GM18508 (cell line): ENCODE results near the gene PRKAR1B.
"Not testable (repeated sequence)": the region's sequence is repeated elsewhere in the genome, so short reads cannot be mapped to it uniquely, and the experiment has no call there.

ENCODE experiments used
- ATAC-seq: cut with Tn5 transposase; IDR thresholded peaks from one replicate; pipeline ENCODE4 v1.9.1; 2021; ENCODE audit warnings: moderate number of reproducible peaks; ENCODE audit not compliant: insufficient read depth, unreplicated experiment

PRKAR1B gene

DNA sequence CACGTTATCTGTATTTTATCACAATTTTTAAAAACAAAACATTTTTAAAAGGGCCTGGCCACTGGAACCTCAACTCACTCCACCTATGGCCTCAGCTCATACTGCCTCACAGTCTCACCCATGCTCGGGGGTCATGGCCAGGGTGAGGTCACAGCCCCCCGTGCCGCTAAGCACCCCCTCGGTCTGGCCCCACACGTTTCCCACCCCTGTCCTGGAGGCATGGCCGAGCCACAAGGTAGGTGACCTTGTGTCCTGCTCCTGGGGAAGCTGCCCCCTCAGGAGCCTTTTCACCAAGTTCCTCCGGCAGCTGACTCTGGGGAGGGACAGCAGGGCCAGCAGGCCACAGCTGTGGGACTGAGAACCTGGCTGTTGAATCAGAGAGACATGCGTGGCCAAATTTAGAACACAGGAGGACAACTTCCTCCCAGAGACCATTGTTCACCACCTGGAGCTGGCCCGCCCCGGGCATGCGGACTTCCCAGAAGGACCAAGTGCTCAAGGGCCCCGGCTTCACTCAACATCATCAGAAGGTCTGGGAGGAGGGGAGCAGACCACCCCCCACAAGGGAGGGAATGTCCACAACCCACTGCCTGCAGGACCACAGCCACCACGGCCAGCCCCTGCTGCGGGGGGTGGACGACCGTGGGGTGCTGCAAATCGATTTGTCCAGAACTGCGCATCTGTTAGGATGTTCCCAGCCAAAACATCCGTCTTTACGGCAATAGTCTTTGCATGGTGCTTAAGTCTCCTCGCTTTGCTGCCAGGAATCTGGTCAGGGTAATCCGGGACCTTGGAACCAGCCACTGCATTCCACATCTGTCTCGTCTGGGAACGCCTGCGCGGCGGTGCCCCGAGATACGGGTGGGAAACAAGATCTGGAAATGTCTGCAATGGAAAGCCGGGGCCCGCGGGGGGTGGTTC, 158.8 kb downstream of the PRKAR1B start:
- no peak for ATAC-seq

DNA sequence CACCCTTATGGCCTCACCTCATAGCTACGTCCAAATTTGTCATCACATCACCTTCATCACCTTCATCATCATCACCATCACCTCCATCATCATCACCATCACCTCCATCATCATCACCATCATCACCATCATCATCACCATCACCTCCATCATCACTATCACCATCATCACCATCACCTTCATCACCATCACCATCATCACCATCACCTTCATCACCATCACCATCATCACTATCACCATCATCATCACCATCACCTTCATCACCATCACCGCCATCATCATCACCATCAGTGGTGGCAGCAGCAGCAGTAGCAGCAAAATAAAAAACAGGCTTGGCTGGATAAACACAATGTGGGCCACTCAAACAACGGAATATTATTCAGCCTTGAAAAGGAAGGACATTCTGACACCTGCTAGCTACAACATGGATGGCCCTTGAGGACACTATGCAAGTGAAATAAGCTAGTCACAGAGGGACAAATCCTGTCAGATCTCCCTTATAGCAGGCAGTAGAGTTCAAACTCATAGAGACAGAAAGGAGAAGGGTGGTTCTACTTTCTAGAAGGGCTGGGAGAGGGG, 159.7 kb downstream of the PRKAR1B start:
- no peak for ATAC-seq

- no peak for ATAC-seq
Observed at GRCh38 chr7:566100-566499, 161.0 kb downstream of the PRKAR1B start.

GRCh38 chr7:564176-564865, 162.8 kb downstream of the PRKAR1B start:
- no peak for ATAC-seq

- no peak for ATAC-seq
Observed at GRCh38 chr7:563629-564170, 163.4 kb downstream of the PRKAR1B start.

- ATAC-seq = no peak
Observed at GRCh38 chr7:562789-563628, 164.1 kb downstream of the PRKAR1B start.

- no peak for ATAC-seq
Observed at GRCh38 chr7:562374-562675, 164.8 kb downstream of the PRKAR1B start.

DNA sequence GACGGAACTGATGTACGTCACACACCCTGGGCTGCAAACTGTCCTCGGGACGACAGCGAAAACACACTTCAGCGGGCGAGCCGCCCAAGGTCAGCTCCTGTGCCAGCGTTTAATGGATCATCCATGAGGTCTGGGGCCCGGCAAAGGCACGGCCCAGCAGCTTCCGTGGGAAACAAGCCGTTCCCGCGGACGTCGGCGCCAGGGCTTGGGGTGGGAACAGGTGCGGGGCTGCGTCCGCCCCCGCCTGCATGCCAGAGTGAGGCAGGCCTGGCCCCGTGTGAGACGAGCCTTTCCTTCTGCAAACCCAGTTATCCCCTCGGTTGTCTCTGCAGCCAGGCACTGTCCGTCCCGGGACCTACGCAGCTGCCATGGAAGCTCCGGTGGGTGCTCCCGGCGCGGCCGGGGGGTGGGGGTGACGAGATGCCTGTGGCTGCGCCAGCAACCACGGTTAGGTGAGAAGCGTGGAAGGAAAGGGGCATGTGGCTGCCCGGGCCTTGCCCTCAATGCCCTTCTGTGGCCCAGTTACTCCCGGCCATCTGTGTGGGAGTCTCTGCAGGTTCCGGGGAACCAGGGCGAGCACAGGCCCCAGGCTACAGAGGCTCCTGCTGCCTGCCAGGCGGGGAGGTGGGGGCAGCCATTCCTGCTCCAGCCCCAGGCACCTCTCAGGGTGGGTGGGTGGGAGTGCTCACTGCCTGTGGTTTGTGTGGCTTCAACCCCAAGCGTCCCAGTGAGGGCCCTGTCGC, 165.3 kb downstream of the PRKAR1B start:
- ATAC-seq = no peak

DNA sequence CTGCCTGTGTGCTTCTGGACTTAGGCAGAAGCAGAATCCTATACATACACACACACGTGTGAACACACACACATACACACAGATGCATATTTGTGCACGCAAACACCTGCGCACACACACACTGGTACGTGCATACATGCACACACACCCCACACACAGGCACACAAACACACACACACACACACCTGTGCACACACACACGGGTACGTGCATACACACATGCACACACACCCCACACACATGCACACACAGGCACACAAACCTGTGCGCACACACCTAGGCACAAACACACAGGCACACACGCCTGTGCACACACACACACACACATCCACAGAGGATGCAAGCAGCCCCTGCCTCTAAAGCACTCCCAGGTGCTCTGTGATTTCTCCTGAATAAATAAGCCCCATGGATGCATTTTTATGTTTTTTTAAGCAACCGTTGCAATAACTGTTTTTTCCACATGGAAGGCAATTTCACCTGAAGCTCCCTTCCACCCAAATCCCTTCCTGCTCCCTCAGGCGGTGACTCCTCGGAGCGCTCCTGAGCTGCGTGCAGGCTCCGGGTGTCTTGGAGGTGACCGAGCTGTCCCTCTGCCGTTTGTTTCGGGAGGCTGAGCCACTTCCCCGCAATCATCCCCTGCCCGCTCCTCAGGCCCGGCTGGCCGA, 166.0 kb downstream of the PRKAR1B start:
- no peak for ATAC-seq

- ATAC-seq = no peak
Observed at GRCh38 chr7:559396-559705, 167.7 kb downstream of the PRKAR1B start.

DNA sequence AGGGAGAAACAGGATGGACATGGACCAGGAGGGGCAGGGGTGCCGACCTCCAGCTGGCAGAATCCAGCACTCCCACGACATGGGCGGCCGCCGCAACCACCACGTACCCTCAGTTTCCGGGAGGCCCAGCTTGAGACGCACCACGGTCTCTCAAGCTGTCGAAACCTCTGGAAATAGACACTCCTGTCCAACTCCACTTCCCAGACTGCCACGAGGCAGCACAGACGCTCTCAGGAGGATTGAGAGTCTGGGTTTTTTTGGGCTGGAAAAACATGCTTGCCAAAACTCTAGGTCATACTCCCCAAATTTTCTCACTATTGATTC, 169.6 kb downstream of the PRKAR1B start:
- ATAC-seq = no peak

DNA sequence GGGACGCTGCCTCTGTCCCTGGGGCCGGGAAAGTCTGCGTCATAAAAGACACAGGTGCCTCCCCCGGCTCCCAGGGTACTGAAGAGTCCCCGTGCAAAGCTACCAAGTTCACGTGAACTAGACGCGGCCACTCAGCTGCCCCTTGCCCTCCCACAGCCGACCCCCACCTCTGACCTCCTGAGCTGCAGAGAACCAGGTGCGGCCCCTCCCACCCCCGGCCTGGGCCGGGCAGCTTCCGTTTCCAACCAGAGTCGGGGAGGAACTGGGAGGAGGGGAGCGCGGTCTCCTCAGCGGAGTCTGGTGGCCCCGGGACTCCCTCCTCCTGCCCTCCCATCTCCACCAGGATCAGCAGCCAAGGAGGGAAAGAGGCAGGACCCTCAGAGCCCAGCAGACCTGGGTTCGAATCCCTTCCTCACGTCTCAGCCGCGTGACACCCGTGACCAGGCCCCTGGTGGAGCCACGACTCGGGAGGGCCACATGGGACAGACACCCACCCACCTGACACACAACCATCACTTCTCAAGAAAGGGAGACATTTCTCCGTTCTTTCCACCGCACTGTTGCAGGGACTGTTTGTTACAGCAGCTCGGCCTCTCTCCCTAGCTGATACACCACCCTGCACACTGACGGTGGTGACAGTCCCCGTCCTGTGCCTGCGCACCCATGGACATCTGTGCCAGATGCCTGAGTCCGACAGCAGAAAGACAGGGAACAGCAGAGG, 170.1 kb downstream of the PRKAR1B start:
- no peak for ATAC-seq

DNA sequence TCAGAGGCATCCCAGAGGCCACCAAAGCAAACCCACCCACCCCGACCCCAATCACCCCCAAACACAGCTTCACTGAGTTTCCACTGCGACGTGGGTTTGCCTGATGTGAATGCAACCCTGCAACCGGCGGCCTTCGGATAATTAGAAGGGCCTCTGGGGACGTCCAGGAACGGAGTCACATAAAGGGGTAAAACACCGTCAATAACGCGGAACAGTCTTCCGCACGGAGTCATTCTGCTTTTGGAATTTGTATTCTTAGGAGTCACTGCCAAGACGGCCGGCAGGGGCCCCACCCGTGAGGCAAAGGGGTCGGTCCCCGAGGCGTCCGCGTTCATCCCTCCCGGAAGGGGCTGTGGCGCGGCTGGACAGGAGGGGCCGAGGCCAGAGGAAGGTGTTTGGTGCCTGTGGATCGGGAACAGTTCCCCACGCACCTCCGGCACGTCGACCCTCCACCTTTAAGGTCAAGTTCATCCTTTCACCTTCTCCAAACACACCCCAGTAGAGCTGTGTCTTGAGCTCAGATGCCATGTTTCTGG, 170.7 kb downstream of the PRKAR1B start:
- no peak for ATAC-seq

DNA sequence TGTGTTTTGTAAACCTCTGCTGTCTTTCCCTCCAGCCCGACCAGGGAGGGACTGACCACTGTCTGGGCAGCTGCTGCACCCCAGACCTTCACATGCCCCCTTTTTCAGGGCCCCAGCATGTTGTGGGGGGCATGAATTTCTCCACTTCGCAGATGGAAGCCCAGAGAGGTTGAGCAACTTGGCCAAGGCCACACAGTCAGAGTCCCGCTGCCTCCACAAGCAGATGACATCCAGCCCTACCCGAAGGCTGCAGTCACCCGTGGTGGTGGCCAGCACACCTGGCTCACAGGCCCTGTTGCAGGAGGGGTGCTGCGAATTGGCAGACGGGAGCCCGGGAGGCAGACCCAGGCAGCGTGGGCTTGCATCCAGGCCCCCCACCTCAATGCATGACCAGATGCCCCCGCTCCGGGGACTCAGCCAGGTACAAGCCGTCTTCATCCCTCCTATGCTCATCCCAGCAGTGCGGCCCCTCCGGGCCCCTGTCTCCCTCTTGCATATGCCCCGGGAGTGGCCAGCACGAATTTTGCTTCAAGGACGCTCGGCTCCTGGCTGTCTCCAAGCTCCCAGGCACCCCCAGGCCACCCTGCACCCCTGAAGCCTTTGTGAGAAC, 171.4 kb downstream of the PRKAR1B start:
- no peak for ATAC-seq

DNA sequence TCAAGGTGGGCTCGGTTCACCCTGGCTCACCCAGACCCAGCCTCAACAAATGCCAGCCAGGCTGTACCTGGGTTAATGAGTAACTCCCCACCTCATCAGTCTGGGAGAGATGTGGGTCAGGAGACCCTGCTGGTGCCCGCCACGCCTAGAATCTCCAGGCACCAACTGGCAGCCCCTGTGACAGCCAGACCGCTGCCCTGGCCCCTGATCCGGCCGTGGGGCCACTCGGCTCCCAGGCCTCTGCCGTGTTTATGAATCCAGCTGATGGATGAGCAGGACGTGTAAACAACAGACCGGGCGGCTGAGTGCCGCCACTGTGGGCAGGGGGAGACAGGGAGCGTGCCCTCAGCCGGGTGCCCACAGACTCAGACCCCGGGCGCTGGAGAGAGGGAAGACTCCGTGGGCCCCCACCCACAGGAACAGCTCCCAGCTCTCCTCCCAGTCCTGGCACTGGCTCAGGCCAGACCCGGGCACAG, 173.4 kb downstream of the PRKAR1B start:
- ATAC-seq = no peak

GRCh38 chr7:552868-553635, 174.0 kb downstream of the PRKAR1B start:
- ATAC-seq = no peak

DNA sequence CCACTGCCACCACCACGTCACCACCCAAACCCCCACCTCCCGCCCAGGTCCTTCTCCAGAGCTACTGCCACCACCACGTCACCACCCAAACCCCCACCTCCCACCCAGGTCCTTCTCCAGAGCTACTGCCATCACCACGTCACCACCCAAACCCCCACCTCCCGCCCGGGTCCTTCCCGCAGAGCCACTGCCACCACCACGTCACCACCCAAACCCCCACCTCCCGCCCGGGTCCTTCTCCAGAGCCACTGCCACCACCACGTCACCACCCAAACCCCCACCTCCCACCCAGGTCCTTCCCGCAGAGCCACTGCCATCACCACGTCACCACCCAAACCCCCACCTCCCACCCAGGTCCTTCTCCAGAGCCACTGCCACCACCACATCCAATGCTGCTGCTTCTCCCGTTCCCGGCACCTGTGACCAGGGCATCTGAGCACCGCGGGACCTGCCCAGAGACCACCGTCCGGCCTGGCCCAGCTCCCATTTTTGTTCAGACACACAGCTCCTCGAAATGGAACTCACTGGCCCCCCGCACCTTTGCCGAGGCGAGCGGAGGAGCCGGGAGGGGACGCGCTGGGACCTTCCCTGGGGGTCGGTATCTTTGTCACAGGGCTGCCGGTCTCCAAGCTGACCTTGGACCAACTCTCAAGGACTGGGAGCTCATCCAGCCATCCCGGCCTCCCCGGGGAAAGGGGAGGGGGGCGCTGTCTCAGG, 174.8 kb downstream of the PRKAR1B start:
- not testable (repeated sequence) for ATAC-seq
